ENCODE measurements around the gene TBC1D10A. TPM values are rescaled to one million over a fixed set of nuclear protein-coding genes. Genes with fewer than 3 reads are reported as not detected.
A peak's percentile ranks its signal among the peaks of the same experiment; 100 is the strongest.

TBC1D10A gene
- total RNA-seq, 1 experiment from 2014 or later: 8.4 TPM

DNA sequence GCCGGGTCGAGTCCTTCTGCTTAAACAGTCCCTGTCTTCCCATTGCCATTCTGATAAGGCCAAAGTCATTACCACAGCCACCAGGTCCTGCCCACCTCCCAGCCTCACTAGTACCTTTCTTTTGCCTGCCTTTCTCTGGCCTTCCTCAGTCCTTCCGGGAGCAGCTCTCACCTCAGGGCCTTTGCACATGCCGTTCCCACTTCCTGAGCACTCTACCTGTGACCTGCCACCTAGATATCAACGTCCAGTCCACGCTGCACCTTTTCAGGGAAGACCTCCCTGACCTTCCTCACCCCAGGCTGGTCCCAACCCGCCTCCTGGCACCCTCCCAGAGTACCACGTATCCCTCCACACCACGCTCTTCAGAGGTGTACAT, 52.3 kb downstream of the TBC1D10A start:
- no peak for TF ChIP-seq CTCF (conservative IDR thresholded peaks at IDR 0.05)
- Histone ChIP-seq H3K27me3 (ENCODE audit: insufficient read depth, low read length) (no peaks in the 10 kb centered on the region), H3K9ac (ENCODE audit: extremely low read depth, insufficient read length, low read length) (no peak overlapping the region), H4K5ac (ENCODE audit: insufficient read length, low read depth, low read length) (no peak overlapping the region), H2BK120ac (ENCODE audit: low read depth, low read length, poor library complexity, severe bottlenecking) (no peak overlapping the region), H3K79me1 (ENCODE audit: insufficient read depth, low read depth, low read length, poor library complexity, severe bottlenecking) (no peaks in the 10 kb centered on the region), H2BK5ac (ENCODE audit: insufficient read length, low read length) (no peak overlapping the region), H3K18ac (ENCODE audit: insufficient read length, low read depth, low read length) (no peak overlapping the region), H3K14ac (ENCODE audit: insufficient read depth, low read length) (no peak overlapping the region), H4K91ac (ENCODE audit: insufficient read length, low read depth, low read length) (no peak overlapping the region), H3K9me3 (ENCODE audit: control insufficient read depth, low read depth, low read length) (no peaks in the 10 kb centered on the region), H3K79me2 (ENCODE audit: insufficient read depth, low read length) (no peaks in the 10 kb centered on the region), H4K8ac (replicated peaks; ENCODE audit: insufficient read length, low read depth, low read length) (no peak overlapping the region), H3K4me2 (ENCODE audit: insufficient read depth, insufficient read length, low read length) (no peak overlapping the region), H2BK20ac (ENCODE audit: low read depth, low read length, poor library complexity, severe bottlenecking) (no peak overlapping the region), H3K4ac (ENCODE audit: low read depth, low read length) (no peak overlapping the region), H2BK12ac (ENCODE audit: insufficient read length, low read depth, low read length) (no peak overlapping the region), H3K23ac (ENCODE audit: insufficient read length, low read depth, low read length) (no peak overlapping the region), H2BK15ac (ENCODE audit: low read depth, low read length) (no peak overlapping the region), H3K23me2 (ENCODE audit: insufficient read length, low read depth, low read length, poor library complexity, severe bottlenecking) (no peaks in the 10 kb centered on the region), H3T11ph (ENCODE audit: low read length) (no peak overlapping the region), H2AK5ac (ENCODE audit: insufficient read length, low read length) (no peak overlapping the region), H3K56ac (ENCODE audit: insufficient read length, low read depth, low read length) (no peak overlapping the region), H2AFZ (ENCODE audit: low read length) (no peak overlapping the region), H4K20me1 (ENCODE audit: control insufficient read depth, insufficient read depth, insufficient read length) (no peaks in the 10 kb centered on the region), H3K27ac (ENCODE audit: insufficient read length, low read depth, low read length) (no peak overlapping the region), H3K4me1 (ENCODE audit: insufficient read depth, low read length) (no peaks in the 10 kb centered on the region; the same call in 1 of the 2 replicates)
- peaks cover 10 to 18% of the 10 kb centered on the region in 2 experiments for H3K4me1 Mint-ChIP-seq
- H3K4me3 Mint-ChIP-seq: peak overlapping the region in 1 of 2 experiments; percentile 30; a peak in 2 of 5 replicates
- H3K27me3 Mint-ChIP-seq (ENCODE audit: low read depth): peaks cover 8% of the 10 kb centered on the region
- no peaks in the 10 kb centered on the region for H3K36me3 Mint-ChIP-seq (ENCODE audit: insufficient read depth in 1 of 3, low read depth in 3 of 3)
- WGBS (ENCODE audit: extremely low coverage, insufficient read length, low lambda C conversion rate): no CpG with 5 or more reads among the region's 9 CpGs
- peak overlapping the region in 1 of 3 experiments; percentile 61; a peak in 2 of 7 replicates for H3K27ac Mint-ChIP-seq
- no peak for DNase-seq
- H3K9me3 Mint-ChIP-seq: no peaks in the 10 kb centered on the region

Data from H9 (cell line).